CD14-positive monocyte (primary cell): Measurements from ENCODE around the gene ACSS1. TPM values are rescaled to one million over a fixed set of nuclear protein-coding genes. Genes with fewer than 3 reads are reported as not detected.

Experiments used
- DNase-seq, 3 donors: peaks; one replicate each; pipeline ENCODE4 v3.0.0-alpha.2; 2011 to 2022
- H2AFZ ChIP-seq: 2 replicates; pipeline ENCODE4 v1.6.0; 2012; ENCODE audit warnings: mild to moderate bottlenecking, low read depth, low read length, inconsistent platforms; ENCODE audit not compliant: insufficient read depth, poor library complexity, severe bottlenecking
- H3K27ac ChIP-seq, 2 donors: 1 replicate in 1 of 2; 2 replicates in 1 of 2; pipeline ENCODE4 v1.5.1; 2012 to 2013; ENCODE audit warnings: low read length in 2 of 2, control low read depth in 1 of 2, inconsistent platforms in 1 of 2, low read depth in 1 of 2, mild to moderate bottlenecking in 1 of 2
- H3K27me3 ChIP-seq, 2 donors: one replicate each; pipeline versions ENCODE4 v1.6.0 to v1.6.1; 2011 to 2013; ENCODE audit warnings: low read length in 2 of 2; ENCODE audit not compliant: control insufficient read depth in 2 of 2, insufficient read depth in 2 of 2
- H3K36me3 ChIP-seq, 2 donors: replicated peaks in 1 of 2; 1 replicate in 1 of 2; 2 replicates in 1 of 2; pipeline versions ENCODE4 v1.5.1 to v1.6.1; 2012 to 2013; ENCODE audit warnings: low read length in 2 of 2, control low read depth in 1 of 2, inconsistent platforms in 1 of 2, mild to moderate bottlenecking in 1 of 2; ENCODE audit not compliant: insufficient read depth in 2 of 2, control insufficient read depth in 1 of 2
- H3K4me1 ChIP-seq, 2 donors: 1 replicate in 1 of 2; 2 replicates in 1 of 2; pipeline versions ENCODE4 v1.5.1 to v1.6.1; 2012 to 2013; ENCODE audit warnings: low read length in 2 of 2, control low read depth in 1 of 2, inconsistent platforms in 1 of 2, mild to moderate bottlenecking in 1 of 2, moderate library complexity in 1 of 2; ENCODE audit not compliant: insufficient read depth in 2 of 2, control insufficient read depth in 1 of 2
- H3K4me2 ChIP-seq: replicated peaks from 2 replicates; pipeline ENCODE3; 2012; ENCODE audit warnings: low read length, moderate library complexity, mild to moderate bottlenecking; ENCODE audit not compliant: poor library complexity, severe bottlenecking; ENCODE audit errors: extremely low read depth
- H3K4me3 ChIP-seq, 3 experiments: fragments of 200-600 bp in 1 of 3; sonication (generic) in 1 of 3; replicated peaks in 1 of 3; 1 replicate in 2 of 3; 2 replicates in 1 of 3; pipeline ENCODE4 v1.5.1; 2011 to 2013; ENCODE audit warnings: low read length in 3 of 3, mild to moderate bottlenecking in 3 of 3, control low read depth in 2 of 3, low read depth in 2 of 3, inconsistent platforms in 1 of 3, moderate library complexity in 1 of 3
- H3K79me2 ChIP-seq: 2 replicates; pipeline ENCODE4 v1.6.0; 2012; ENCODE audit warnings: mild to moderate bottlenecking, control low read depth, inconsistent platforms, low read length, moderate library complexity; ENCODE audit not compliant: insufficient read depth
- H3K9ac ChIP-seq: 2 replicates; pipeline ENCODE4 v1.6.0; 2017; ENCODE audit warnings: low read length, mild to moderate bottlenecking; ENCODE audit not compliant: insufficient read depth, poor library complexity, severe bottlenecking
- H3K9me3 ChIP-seq, 2 donors: replicated peaks in 1 of 2; 1 replicate in 1 of 2; 2 replicates in 1 of 2; pipeline versions ENCODE4 v1.5.1 to v1.6.1; 2012 to 2013; ENCODE audit warnings: low read length in 2 of 2, control low read depth in 1 of 2; ENCODE audit not compliant: control insufficient read depth in 1 of 2, insufficient read depth in 1 of 2
- H4K20me1 ChIP-seq: 2 replicates; pipeline ENCODE4 v1.6.0; 2012; ENCODE audit warnings: mild to moderate bottlenecking, low read length, control low read depth, moderate library complexity; ENCODE audit not compliant: insufficient read depth
- H3K27ac Mint-ChIP-seq, 7 donors: one replicate each; pipeline ENCODE4 v1.8.0; 2020; ENCODE audit warnings: mild to moderate bottlenecking in 7 of 7, mixed read lengths in 7 of 7, moderate library complexity in 6 of 7, inconsistent platforms in 2 of 7
- H3K27me3 Mint-ChIP-seq, 3 donors: one replicate each; pipeline ENCODE4 v1.8.0; 2021 to 2022; ENCODE audit warnings: low read depth in 3 of 3, mild to moderate bottlenecking in 3 of 3, mixed read lengths in 3 of 3, moderate library complexity in 3 of 3, inconsistent platforms in 1 of 3
- H3K36me3 Mint-ChIP-seq, 2 donors: one replicate each; pipeline ENCODE4 v1.8.0; 2020; ENCODE audit warnings: mixed read lengths in 2 of 2, inconsistent platforms in 1 of 2, mild to moderate bottlenecking in 1 of 2
- H3K4me1 Mint-ChIP-seq: one replicate; pipeline ENCODE4 v1.8.0; 2020; ENCODE audit warnings: mild to moderate bottlenecking, mixed read lengths
- H3K4me3 Mint-ChIP-seq, 2 donors: one replicate each; pipeline ENCODE4 v1.8.0; 2020; ENCODE audit warnings: mild to moderate bottlenecking in 2 of 2, mixed read lengths in 2 of 2, moderate library complexity in 1 of 2
- H3K9me3 Mint-ChIP-seq, 7 donors: one replicate each; pipeline ENCODE4 v1.8.0; 2020 to 2022; ENCODE audit warnings: mixed read lengths in 7 of 7, mild to moderate bottlenecking in 6 of 7, moderate library complexity in 6 of 7, inconsistent platforms in 2 of 7
- CTCF ChIP-seq: fragments of 200-600 bp; IDR thresholded peaks from one replicate; pipeline ENCODE4 v1.8.0; 2022; ENCODE audit warnings: antibody characterized with exemption, mild to moderate bottlenecking
- WGBS: methylation state at CpG from one replicate; pipeline ENCODE4 v1.1.5; 2013; ENCODE audit warnings: missing lambda C conversion rate; ENCODE audit not compliant: insufficient coverage; 5-methylcytosine and 5-hydroxymethylcytosine counted together
- intact Hi-C, 2 donors: fragments of 100-400 bp; cut with micrococcal nuclease; formaldehyde crosslinking; loops; one replicate each; pipeline versions ENCODE4 v1.15.0 to v1.15.1; 2023
- polyA plus RNA-seq, 3 donors: library from polyadenylated mRNA; depleted of rRNA in 1 of 3; unstranded in 2 of 3; stranded (reverse) in 1 of 3; fragments of 300-500 nt in 2 of 3; fragments of >200 nt in 1 of 3; fragmentation: Illumina TruSeq in 2 of 3; gene quantifications; 1 replicate in 2 of 3; 2 replicates in 1 of 3; pipeline ENCODE4 v1.2.3, GENCODE V29; 2012 to 2021

Gene ACSS1
- polyA plus RNA-seq, 3 donors = 26.6 to 32.0 (median 27.6) TPM

- Histone ChIP-seq H3K9ac (no peak overlapping the region), H3K79me2 (peaks cover 87% of the 10 kb centered on the region), H3K4me2 (no peak overlapping the region), H3K36me3 (peaks cover 9 to 30% of the 10 kb centered on the region in 2 donors), H3K9me3 (peaks cover 0 to 10% of the 10 kb centered on the region in 2 donors), H2AFZ (no peak overlapping the region), H3K4me3 (no peak overlapping the region), H4K20me1 (peaks cover 8% of the 10 kb centered on the region), H3K4me1 (peaks cover 69 to 87% of the 10 kb centered on the region in 2 donors), H3K27me3 (no peaks in the 10 kb centered on the region), H3K27ac (peak overlapping the region in 1 of 2 donors; percentile 87)
- Mint-ChIP-seq H3K27ac (peak overlapping the region in 3 of 7 donors; percentile 19 to 87 (median 71)), H3K4me3 (no peak overlapping the region), H3K36me3 (peaks cover 43 to 45% of the 10 kb centered on the region in 2 donors), H3K4me1 (peaks cover 93% of the 10 kb centered on the region), H3K27me3 (peaks cover 0 to 3% (median 2%) of the 10 kb centered on the region in 3 donors), H3K9me3 (peaks cover 0 to 8% (median 6%) of the 10 kb centered on the region in 7 donors)
- no peak for DNase-seq
- TF ChIP-seq CTCF = no peak
- intact Hi-C loops = no loop called here
- 98% methylated on average over 6 of the region's 8 CpGs for WGBS
Measured at GRCh38 chr20:24983896-24984295, 74.0 kb downstream of the ACSS1 start.

GRCh38 chr20:24981790-24982189 is 76.1 kb downstream of the ACSS1 start:
- H3K9me3 ChIP-seq = peaks cover 0 to 10% of the 10 kb centered on the region in 2 donors
- H3K27ac Mint-ChIP-seq = peak overlapping the region; percentile 64 to 91 (median 85)
- H4K20me1 ChIP-seq = peaks cover 6% of the 10 kb centered on the region
- H3K27me3 ChIP-seq = no peaks in the 10 kb centered on the region
- no peak overlapping the region for H3K4me2 ChIP-seq
- H3K36me3 ChIP-seq = peaks cover 26 to 51% of the 10 kb centered on the region in 2 donors
- intact Hi-C loops = no loop called here
- H3K36me3 Mint-ChIP-seq = peaks cover 61 to 62% of the 10 kb centered on the region in 2 donors
- peaks cover 59 to 70% of the 10 kb centered on the region in 2 donors for H3K4me1 ChIP-seq
- no peak overlapping the region for H2AFZ ChIP-seq
- H3K9ac ChIP-seq = peak overlapping the region; percentile 30
- peaks cover 0 to 3% (median 2%) of the 10 kb centered on the region in 3 donors for H3K27me3 Mint-ChIP-seq
- WGBS = 2% methylated on average over 3 of the region's 3 CpGs
- no peak overlapping the region for H3K4me3 ChIP-seq
- peak; percentile 76 to 94 (median 84) for DNase-seq
- peaks cover 0 to 10% (median 8%) of the 10 kb centered on the region in 7 donors for H3K9me3 Mint-ChIP-seq
- peaks cover 73% of the 10 kb centered on the region for H3K4me1 Mint-ChIP-seq
- no peak for TF ChIP-seq CTCF
- H3K79me2 ChIP-seq = peaks cover 79% of the 10 kb centered on the region
- H3K27ac ChIP-seq = peak overlapping the region; percentile 65 to 87
- peak overlapping the region in 1 of 2 donors; percentile 55 for H3K4me3 Mint-ChIP-seq
